ENCODE data around the gene IREB2. TPM values are rescaled to one million over a fixed set of nuclear protein-coding genes. Genes with fewer than 3 reads are reported as not detected.

Gene IREB2
- total RNA-seq, 4 donors from 2014 or later, result 18.9 to 37.4 (median 22.0) TPM

DNA sequence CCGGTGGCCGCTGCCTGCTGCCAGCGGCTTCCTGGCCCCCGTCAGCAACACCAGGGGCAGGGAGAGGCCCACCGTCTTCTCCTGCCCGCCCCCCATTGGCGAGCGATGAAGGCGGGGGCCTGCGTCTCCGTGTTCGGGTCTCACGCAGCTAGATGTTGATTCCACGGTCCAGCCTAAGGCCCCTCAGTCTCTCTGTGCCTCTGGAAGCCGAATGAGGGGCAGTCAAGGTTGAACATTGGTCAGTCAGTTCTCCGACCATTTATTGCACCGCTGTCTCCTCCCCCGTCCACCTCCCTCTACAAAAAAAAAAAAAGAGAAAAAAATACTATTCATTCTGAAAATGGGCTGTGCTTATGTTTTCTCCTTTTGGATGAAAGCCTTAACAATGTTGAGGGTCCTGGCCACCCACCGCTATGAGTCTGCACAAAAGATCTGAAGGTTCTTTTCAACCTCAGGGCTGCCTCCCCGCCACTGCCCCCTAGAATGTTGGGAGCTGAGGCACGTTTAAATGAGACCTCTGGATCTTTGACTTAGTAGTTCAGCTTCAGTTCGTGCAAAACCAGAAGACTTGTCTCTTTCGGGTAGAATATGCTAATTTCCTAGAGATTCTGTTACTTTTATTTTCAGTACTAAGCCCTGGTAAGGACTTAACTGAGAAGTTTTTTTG, 736 bp downstream of the IREB2 start:
- Histone ChIP-seq H3K27me3 (no peaks in the 10 kb centered on the region), H3K36me3 (peaks cover 0 to 20% of the 10 kb centered on the region in 2 donors), H3K4me1 (peaks cover 44 to 51% of the 10 kb centered on the region in 2 donors), H3K9me3 (no peaks in the 10 kb centered on the region), H3K4me3 (peak overlapping the region; percentile 69 to 100 (median 92)), H3K27ac (peak overlapping the region; percentile 96 to 100 (median 98))
- ATAC-seq (peak in 1 of 2 donors; percentile 3), DNase-seq (no peak)
- intact Hi-C loops (cut with DNase I; ENCODE audit: low total_unique reads), result loop anchor here (1.0 to 10.0 kb wide), 4 partner anchors 69 to 294 kb away; partner anchors contain the start of genes HYKK, IDH3A, PSMA4 and SKIC8
- in situ Hi-C loops (cut with MboI; ENCODE audit: low sequenced_read_pairs in 4 of 4), result loop anchor here in 3 of 4 donors (10.0 to 25.0 kb wide), 4 partner anchors 134 to 476 kb away; partner anchors contain the start of genes CIB2 (in 2 of the 3) and IDH3A (in 2 of the 3)
- no peak for TF ChIP-seq POLR2A (IDR thresholded peaks at IDR 0.05)
- TF ChIP-seq, protein P1, sequence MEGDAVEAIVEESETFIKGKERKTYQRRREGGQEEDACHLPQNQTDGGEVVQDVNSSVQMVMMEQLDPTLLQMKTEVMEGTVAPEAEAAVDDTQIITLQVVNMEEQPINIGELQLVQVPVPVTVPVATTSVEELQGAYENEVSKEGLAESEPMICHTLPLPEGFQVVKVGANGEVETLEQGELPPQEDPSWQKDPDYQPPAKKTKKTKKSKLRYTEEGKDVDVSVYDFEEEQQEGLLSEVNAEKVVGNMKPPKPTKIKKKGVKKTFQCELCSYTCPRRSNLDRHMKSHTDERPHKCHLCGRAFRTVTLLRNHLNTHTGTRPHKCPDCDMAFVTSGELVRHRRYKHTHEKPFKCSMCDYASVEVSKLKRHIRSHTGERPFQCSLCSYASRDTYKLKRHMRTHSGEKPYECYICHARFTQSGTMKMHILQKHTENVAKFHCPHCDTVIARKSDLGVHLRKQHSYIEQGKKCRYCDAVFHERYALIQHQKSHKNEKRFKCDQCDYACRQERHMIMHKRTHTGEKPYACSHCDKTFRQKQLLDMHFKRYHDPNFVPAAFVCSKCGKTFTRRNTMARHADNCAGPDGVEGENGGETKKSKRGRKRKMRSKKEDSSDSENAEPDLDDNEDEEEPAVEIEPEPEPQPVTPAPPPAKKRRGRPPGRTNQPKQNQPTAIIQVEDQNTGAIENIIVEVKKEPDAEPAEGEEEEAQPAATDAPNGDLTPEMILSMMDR (IDR thresholded peaks at IDR 0.05 in 4 of 5, conservative IDR thresholded peaks at IDR 0.05 in 1 of 5), result peak in 1 of 5 experiments; percentile 19

DNA sequence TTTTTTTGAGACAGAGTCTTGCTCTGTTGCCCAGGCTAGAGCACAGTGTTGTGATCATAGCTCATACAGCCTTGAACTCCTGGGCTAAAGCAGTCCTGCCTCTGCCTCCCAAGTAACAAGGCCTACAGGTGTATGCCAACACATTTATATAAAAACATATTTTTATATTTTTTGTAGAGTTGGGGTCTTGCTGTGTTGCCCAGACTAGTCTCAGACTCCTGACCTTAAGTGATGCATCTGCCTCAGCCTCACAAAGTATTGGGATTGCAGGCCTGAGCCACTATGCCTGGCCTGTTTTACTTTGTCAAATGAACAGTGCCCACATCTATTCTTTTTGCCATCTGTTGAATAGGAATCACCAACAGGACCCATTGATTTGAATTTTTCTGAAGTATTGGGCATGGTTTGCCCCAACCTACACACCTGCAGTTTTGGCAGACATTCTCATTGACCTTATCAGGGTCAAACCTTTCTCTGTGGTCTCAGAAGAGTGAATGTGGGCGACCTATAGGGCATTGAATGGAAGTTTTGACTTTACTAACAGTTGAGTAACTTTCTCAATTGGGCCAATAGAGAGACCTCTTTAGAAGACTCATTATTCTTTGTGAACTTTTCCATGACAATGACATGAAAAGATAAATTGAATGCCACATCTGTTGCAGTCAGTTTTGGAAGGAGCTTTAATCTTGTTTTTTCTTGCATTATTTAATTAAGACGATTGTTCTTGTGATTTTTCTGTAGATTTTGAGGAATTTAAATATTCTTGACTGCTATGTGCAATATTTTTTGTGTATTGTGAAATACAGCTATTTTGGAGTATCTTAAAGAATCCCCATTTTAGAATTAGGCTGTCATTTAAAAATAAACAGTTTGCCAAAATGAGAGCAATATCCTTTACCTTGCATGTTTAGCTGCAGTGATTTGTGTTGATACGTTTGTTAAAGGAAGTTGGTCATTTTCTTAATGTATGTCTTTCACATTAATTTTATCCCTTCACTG, 2.7 kb downstream of the IREB2 start:
- in situ Hi-C loops (cut with MboI; ENCODE audit: low sequenced_read_pairs in 4 of 4) (loop anchor here in 3 of 4 donors (25.0 kb wide), 3 partner anchors 303 to 478 kb away; partner anchors contain the start of genes CIB2 (in 2 of the 3) and IDH3A (in 2 of the 3)), intact Hi-C loops (cut with DNase I; ENCODE audit: low total_unique reads) (no loop called here)
- DNase-seq (no peak), ATAC-seq (no peak)
- no peak overlapping the region for H3K4me3 ChIP-seq
- no peaks in the 10 kb centered on the region for H3K27me3 ChIP-seq
- H3K27ac ChIP-seq, result peak overlapping the region in 2 of 4 donors; percentile 5 to 9
- peaks cover 45 to 59% of the 10 kb centered on the region in 2 donors for H3K4me1 ChIP-seq
- H3K9me3 ChIP-seq, result no peaks in the 10 kb centered on the region
- H3K36me3 ChIP-seq, result peaks cover 0 to 20% of the 10 kb centered on the region in 2 donors
- TF ChIP-seq, protein P1 (IDR thresholded peaks at IDR 0.05 in 4 of 5, conservative IDR thresholded peaks at IDR 0.05 in 1 of 5), result no peak
- no peak for TF ChIP-seq POLR2A (IDR thresholded peaks at IDR 0.05)

DNA sequence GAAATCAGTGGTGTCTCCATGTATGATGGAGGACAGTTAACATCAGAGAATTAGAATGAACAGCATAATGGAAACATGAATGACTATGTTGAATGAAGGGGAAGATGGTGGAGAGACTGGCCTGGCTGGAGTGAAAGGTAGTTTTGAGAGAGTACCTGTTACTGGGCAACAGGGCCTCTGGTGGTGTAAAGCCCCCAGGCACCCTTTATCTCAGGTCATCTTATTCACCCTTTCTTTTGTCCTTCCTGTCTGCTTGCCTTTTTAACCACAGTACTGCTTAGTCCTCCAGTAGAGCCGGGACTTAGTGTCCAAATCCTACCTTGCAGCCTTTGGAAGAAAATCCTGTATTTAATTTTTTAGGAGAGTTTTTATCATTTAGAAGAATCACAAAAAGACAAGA, 6.2 kb downstream of the IREB2 start:
- no peak for ATAC-seq
- peaks cover 64 to 80% of the 10 kb centered on the region in 2 donors for H3K4me1 ChIP-seq
- in situ Hi-C loops (cut with MboI; ENCODE audit: low sequenced_read_pairs in 4 of 4), result loop anchor here in 3 of 4 donors (25.0 kb wide), 3 partner anchors 307 to 482 kb away; partner anchors contain the start of genes CIB2 (in 2 of the 3) and IDH3A (in 2 of the 3)

DNA sequence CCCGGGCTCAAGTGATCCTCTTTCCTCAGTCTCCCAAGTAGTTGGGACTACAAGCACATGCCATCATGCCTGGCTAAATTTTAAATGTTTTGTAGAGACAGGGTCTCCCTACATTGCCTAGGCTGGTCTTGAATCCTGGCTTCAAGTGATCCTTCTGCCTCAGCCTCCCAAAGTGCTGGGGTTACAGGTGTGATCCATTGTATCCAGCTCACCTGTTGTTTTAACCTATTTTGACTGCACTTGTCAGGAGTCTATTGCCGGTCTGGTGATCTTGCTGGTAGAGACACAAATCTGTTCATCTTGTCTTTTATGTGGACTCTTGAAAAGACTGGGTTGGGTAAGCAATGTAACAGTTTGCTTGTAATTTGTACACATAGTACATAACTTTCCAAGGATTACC, 7.9 kb downstream of the IREB2 start:
- Histone ChIP-seq H3K36me3 (peaks cover 0 to 16% of the 10 kb centered on the region in 2 donors), H3K4me1 (peaks cover 61 to 77% of the 10 kb centered on the region in 2 donors), H3K9me3 (no peaks in the 10 kb centered on the region), H3K4me3 (no peak overlapping the region), H3K27ac (peak overlapping the region; percentile 57 to 85 (median 74)), H3K27me3 (no peaks in the 10 kb centered on the region)
- no peak for ATAC-seq
- in situ Hi-C loops (cut with MboI; ENCODE audit: low sequenced_read_pairs in 4 of 4) (loop anchor here in 3 of 4 donors (25.0 kb wide), 3 partner anchors 309 to 484 kb away; partner anchors contain the start of genes CIB2 (in 2 of the 3) and IDH3A (in 2 of the 3)), intact Hi-C loops (cut with DNase I; ENCODE audit: low total_unique reads) (no loop called here)
- TF ChIP-seq, protein P1 (IDR thresholded peaks at IDR 0.05 in 4 of 5, conservative IDR thresholded peaks at IDR 0.05 in 1 of 5), result no peak
- TF ChIP-seq POLR2A (IDR thresholded peaks at IDR 0.05), result no peak
- no peak for DNase-seq

More for the DNA sequence above, 6.2 kb downstream of the IREB2 start:
- Histone ChIP-seq H3K4me3 (no peak overlapping the region), H3K36me3 (peaks cover 0 to 27% of the 10 kb centered on the region in 2 donors), H3K27ac (peak overlapping the region in 1 of 4 donors; percentile 13), H3K27me3 (no peaks in the 10 kb centered on the region), H3K9me3 (no peaks in the 10 kb centered on the region)
- DNase-seq, result no peak
- TF ChIP-seq POLR2A (IDR thresholded peaks at IDR 0.05), result no peak
- TF ChIP-seq, protein P1 (IDR thresholded peaks at IDR 0.05 in 4 of 5, conservative IDR thresholded peaks at IDR 0.05 in 1 of 5), result no peak
- intact Hi-C loops (cut with DNase I; ENCODE audit: low total_unique reads), result no loop called here

Data from gastrocnemius medialis (tissue), 4 donors.